ENCODE measurements around the gene AFF3. TPM values are rescaled to one million over a fixed set of nuclear protein-coding genes. Genes with fewer than 3 reads are reported as not detected.
"Not testable (repeated sequence)": the region's sequence is repeated elsewhere in the genome, so short reads cannot be mapped to it uniquely, and the experiment has no call there.

AFF3 gene
- total and polyA plus RNA-seq, 4 experiments from 2014 or later: 0.63 to 4.6 (median 3.6) TPM

DNA sequence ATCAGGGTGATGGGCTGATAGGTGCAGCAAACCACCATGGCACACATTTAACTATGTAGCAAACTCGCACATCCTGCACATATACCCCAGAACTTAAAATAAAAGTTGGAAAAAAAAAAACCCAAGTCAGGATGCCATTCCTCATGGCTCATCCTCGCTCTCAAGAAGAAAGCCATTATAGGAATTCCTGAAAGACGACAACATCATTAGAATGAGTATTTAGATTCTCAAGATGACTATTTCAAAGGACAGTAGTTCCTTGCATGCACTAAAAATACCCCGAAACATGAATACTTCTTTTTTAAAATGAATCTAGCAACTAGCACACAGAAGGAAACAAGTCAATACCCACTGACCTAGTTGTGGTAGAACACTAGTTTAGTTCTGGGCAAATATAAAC lies 366.8 kb downstream of the AFF3 start:
- no peak for DNase-seq
- Histone ChIP-seq H3K27me3 (ENCODE audit: insufficient read depth, low read length) (no peaks in the 10 kb centered on the region), H3K4me3 (ENCODE audit: low read length in 2 of 2) (no peak overlapping the region), H3K4me1 (ENCODE audit: insufficient read depth, low read length) (no peaks in the 10 kb centered on the region), H3K27ac (ENCODE audit: low read depth, low read length) (no peak overlapping the region), H3K36me3 (ENCODE audit: insufficient read depth, low read length) (no peaks in the 10 kb centered on the region), H3K9me3 (ENCODE audit: control insufficient read depth in 1 of 2, low read length in 2 of 2) (no peaks in the 10 kb centered on the region)
- Mint-ChIP-seq H3K27ac (no peak overlapping the region), H3K36me3 (no peaks in the 10 kb centered on the region), H3K4me1 (no peaks in the 10 kb centered on the region), H3K27me3 (peaks cover 2% of the 10 kb centered on the region in 2 donors), H3K4me3 (no peak overlapping the region), H3K9me3 (peaks cover 2 to 22% (median 14%) of the 10 kb centered on the region in 8 donors)
- intact Hi-C loops (cut with micrococcal nuclease): no loop called here
- POLR2A ChIA-PET (ENCODE audit: partially characterized antibody): no interaction called here
- CTCF ChIA-PET (ENCODE audit: partially characterized antibody): no interaction called here

DNA sequence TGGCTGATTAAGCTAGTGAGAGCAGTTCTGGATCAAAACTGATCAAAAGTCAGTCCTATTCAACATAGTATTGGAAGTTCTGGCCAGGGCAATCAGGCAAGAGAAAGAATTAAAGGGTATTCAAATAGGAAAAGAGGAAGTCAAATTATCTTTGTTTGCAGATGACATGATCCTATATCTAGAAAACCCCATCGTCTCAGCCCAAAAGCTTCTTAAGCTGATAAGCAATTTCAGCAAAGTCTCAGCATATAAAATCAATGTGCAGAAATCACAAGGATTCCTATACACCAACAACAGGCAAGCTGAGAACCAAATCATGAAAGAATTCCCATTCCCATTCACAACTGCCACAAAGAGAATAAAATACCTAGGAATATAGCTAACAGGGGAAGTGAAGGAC lies 368.7 kb downstream of the AFF3 start:
- H3K27ac ChIP-seq (ENCODE audit: low read depth, low read length); H3K9me3 ChIP-seq (ENCODE audit: control insufficient read depth in 1 of 2, low read length in 2 of 2); H3K36me3 ChIP-seq (ENCODE audit: insufficient read depth, low read length); intact Hi-C loops (cut with micrococcal nuclease); H3K36me3 Mint-ChIP-seq; H3K4me1 ChIP-seq (ENCODE audit: insufficient read depth, low read length); DNase-seq; H3K4me3 Mint-ChIP-seq; H3K4me3 ChIP-seq (ENCODE audit: low read length in 2 of 2); H3K27me3 ChIP-seq (ENCODE audit: insufficient read depth, low read length); H3K4me1 Mint-ChIP-seq; CTCF ChIA-PET (ENCODE audit: partially characterized antibody); POLR2A ChIA-PET (ENCODE audit: partially characterized antibody); H3K27me3 Mint-ChIP-seq: not testable (repeated sequence)
- peak overlapping the region in 1 of 7 donors; percentile 19 for H3K27ac Mint-ChIP-seq
- peaks cover 0 to 21% (median 13%) of the 10 kb centered on the region in 8 donors for H3K9me3 Mint-ChIP-seq

DNA sequence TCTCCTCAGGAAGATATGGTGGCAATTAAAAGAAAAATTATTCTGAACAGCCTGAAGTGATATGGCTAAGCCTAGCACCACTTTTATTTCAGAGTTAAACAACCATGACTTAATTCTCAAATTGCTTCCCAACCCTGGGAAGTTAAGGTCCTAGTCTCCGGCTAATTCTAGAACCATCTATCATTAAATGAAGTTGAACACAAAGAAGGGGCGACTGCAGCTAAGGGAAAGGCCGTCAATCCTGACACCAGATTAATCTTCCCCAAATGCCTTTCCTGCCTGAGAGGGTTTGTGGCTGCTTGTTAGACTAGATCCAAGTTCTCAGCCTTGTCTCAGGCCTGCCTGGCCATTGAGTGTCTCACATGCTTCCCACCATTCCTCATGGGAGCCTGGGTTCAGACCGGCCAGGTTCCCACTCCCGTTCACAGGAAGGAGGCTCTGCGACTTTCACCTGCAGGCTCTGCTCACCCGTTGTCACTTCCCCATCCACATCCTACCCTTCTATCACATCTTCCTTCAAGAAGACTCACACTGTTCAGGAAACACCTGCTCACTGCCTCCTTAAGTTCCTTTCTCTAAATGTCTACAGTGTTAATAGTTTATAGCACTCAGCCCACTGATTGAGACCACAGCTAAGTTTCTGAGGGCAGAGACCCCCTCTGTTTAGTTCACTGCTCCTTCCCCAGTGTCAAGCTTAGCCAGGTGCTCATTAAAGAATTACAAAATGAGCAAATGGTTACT lies 369.6 kb downstream of the AFF3 start:
- Histone ChIP-seq H3K9me3 (ENCODE audit: control insufficient read depth in 1 of 2, low read length in 2 of 2) (no peaks in the 10 kb centered on the region), H3K4me1 (ENCODE audit: insufficient read depth, low read length) (no peaks in the 10 kb centered on the region), H3K27ac (ENCODE audit: low read depth, low read length) (no peak overlapping the region), H3K27me3 (ENCODE audit: insufficient read depth, low read length) (no peaks in the 10 kb centered on the region), H3K36me3 (ENCODE audit: insufficient read depth, low read length) (no peaks in the 10 kb centered on the region), H3K4me3 (ENCODE audit: low read length in 2 of 2) (no peak overlapping the region)
- POLR2A ChIA-PET (ENCODE audit: partially characterized antibody): no interaction called here
- no peak for DNase-seq
- intact Hi-C loops (cut with micrococcal nuclease): no loop called here
- peaks cover 0 to 20% (median 9%) of the 10 kb centered on the region in 8 donors for H3K9me3 Mint-ChIP-seq
- H3K27ac Mint-ChIP-seq: no peak overlapping the region
- CTCF ChIA-PET (ENCODE audit: partially characterized antibody): no interaction called here
- no peaks in the 10 kb centered on the region for H3K36me3 Mint-ChIP-seq
- no peaks in the 10 kb centered on the region for H3K4me1 Mint-ChIP-seq
- H3K27me3 Mint-ChIP-seq: peaks cover 2% of the 10 kb centered on the region in 2 donors
- H3K4me3 Mint-ChIP-seq: no peak overlapping the region

GRCh38 chr2:99771681-99772333 lies 370.6 kb downstream of the AFF3 start:
- ChIA-PET POLR2A (ENCODE audit: partially characterized antibody) (no interaction called here), CTCF (ENCODE audit: partially characterized antibody) (no interaction called here)
- Histone ChIP-seq H3K36me3 (ENCODE audit: insufficient read depth, low read length) (no peaks in the 10 kb centered on the region), H3K4me3 (ENCODE audit: low read length in 2 of 2) (no peak overlapping the region), H3K9me3 (ENCODE audit: control insufficient read depth in 1 of 2, low read length in 2 of 2) (no peaks in the 10 kb centered on the region), H3K27ac (ENCODE audit: low read depth, low read length) (no peak overlapping the region), H3K4me1 (ENCODE audit: insufficient read depth, low read length) (no peaks in the 10 kb centered on the region), H3K27me3 (ENCODE audit: insufficient read depth, low read length) (no peaks in the 10 kb centered on the region)
- Mint-ChIP-seq H3K4me1 (no peaks in the 10 kb centered on the region), H3K36me3 (no peaks in the 10 kb centered on the region), H3K27ac (no peak overlapping the region), H3K27me3 (peaks cover 2% of the 10 kb centered on the region in 2 donors), H3K4me3 (no peak overlapping the region), H3K9me3 (peaks cover 0 to 18% (median 9%) of the 10 kb centered on the region in 8 donors)
- intact Hi-C loops (cut with micrococcal nuclease): no loop called here
- DNase-seq: no peak

GRCh38 chr2:99770876-99771275 lies 371.5 kb downstream of the AFF3 start:
- Mint-ChIP-seq H3K27me3 (peaks cover 2% of the 10 kb centered on the region in 2 donors), H3K4me3 (no peak overlapping the region), H3K27ac (no peak overlapping the region), H3K9me3 (peaks cover 0 to 18% (median 9%) of the 10 kb centered on the region in 8 donors), H3K4me1 (no peaks in the 10 kb centered on the region), H3K36me3 (no peaks in the 10 kb centered on the region)
- ChIA-PET POLR2A (ENCODE audit: partially characterized antibody) (no interaction called here), CTCF (ENCODE audit: partially characterized antibody) (interaction anchor here (1.0 kb wide), 1 partner anchor 244 kb away, joined by 3 read pairs; no protein-coding TSS in a partner anchor)
- H3K9me3 ChIP-seq (ENCODE audit: control insufficient read depth in 1 of 2, low read length in 2 of 2): no peaks in the 10 kb centered on the region
- intact Hi-C loops (cut with micrococcal nuclease): no loop called here
- H3K4me1 ChIP-seq (ENCODE audit: insufficient read depth, low read length): no peaks in the 10 kb centered on the region
- no peaks in the 10 kb centered on the region for H3K36me3 ChIP-seq (ENCODE audit: insufficient read depth, low read length)
- no peak for DNase-seq
- H3K4me3 ChIP-seq (ENCODE audit: low read length in 2 of 2): no peak overlapping the region
- no peak overlapping the region for H3K27ac ChIP-seq (ENCODE audit: low read depth, low read length)
- H3K27me3 ChIP-seq (ENCODE audit: insufficient read depth, low read length): no peaks in the 10 kb centered on the region

GRCh38 chr2:99765731-99766318 lies 376.6 kb downstream of the AFF3 start:
- no peaks in the 10 kb centered on the region for H3K36me3 Mint-ChIP-seq
- CTCF ChIA-PET (ENCODE audit: partially characterized antibody): no interaction called here
- intact Hi-C loops (cut with micrococcal nuclease): no loop called here

DNA sequence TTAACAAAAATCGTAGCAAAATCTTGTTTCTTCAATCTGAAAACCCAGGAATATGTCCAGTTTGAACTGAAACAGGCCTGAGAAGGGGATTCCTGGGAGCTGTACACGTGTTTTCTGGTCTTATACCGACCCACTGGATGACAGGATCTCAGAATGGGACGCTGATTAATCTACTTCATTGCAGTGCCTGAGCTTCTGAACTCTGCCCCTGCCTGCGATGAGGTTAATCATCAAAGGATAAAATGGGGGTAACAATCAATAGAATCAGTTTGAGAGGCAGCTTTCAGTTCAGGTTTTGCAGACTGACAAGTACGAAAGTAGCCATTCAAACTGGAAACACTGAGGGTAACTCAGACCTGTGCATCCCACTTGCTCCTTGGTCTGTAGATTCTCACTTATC lies 378.6 kb downstream of the AFF3 start:
- H3K4me1 ChIP-seq (ENCODE audit: insufficient read depth, low read length): no peaks in the 10 kb centered on the region
- ChIA-PET CTCF (ENCODE audit: partially characterized antibody) (no interaction called here), POLR2A (ENCODE audit: partially characterized antibody) (no interaction called here)
- DNase-seq: no peak
- H3K9me3 Mint-ChIP-seq: peaks cover 0 to 5% (median 2%) of the 10 kb centered on the region in 8 donors
- H3K36me3 ChIP-seq (ENCODE audit: insufficient read depth, low read length): no peaks in the 10 kb centered on the region
- no peaks in the 10 kb centered on the region for H3K4me1 Mint-ChIP-seq
- H3K4me3 Mint-ChIP-seq: no peak overlapping the region
- no peak overlapping the region for H3K27ac Mint-ChIP-seq
- H3K27ac ChIP-seq (ENCODE audit: low read depth, low read length): no peak overlapping the region
- H3K27me3 Mint-ChIP-seq: no peaks in the 10 kb centered on the region
- no peaks in the 10 kb centered on the region for H3K9me3 ChIP-seq (ENCODE audit: control insufficient read depth in 1 of 2, low read length in 2 of 2)
- no peaks in the 10 kb centered on the region for H3K36me3 Mint-ChIP-seq
- no peak overlapping the region for H3K4me3 ChIP-seq (ENCODE audit: low read length in 2 of 2)
- intact Hi-C loops (cut with micrococcal nuclease): no loop called here
- no peaks in the 10 kb centered on the region for H3K27me3 ChIP-seq (ENCODE audit: insufficient read depth, low read length)

More at GRCh38 chr2:99765731-99766318, 376.6 kb downstream of the AFF3 start:
- no peak overlapping the region for H3K27ac ChIP-seq (ENCODE audit: low read depth, low read length)
- H3K9me3 ChIP-seq (ENCODE audit: control insufficient read depth in 1 of 2, low read length in 2 of 2): no peaks in the 10 kb centered on the region
- H3K4me1 ChIP-seq (ENCODE audit: insufficient read depth, low read length): no peaks in the 10 kb centered on the region
- H3K36me3 ChIP-seq (ENCODE audit: insufficient read depth, low read length): no peaks in the 10 kb centered on the region
- H3K9me3 Mint-ChIP-seq: peaks cover 0 to 17% (median 7%) of the 10 kb centered on the region in 8 donors
- no peak overlapping the region for H3K4me3 Mint-ChIP-seq
- no peaks in the 10 kb centered on the region for H3K4me1 Mint-ChIP-seq
- peaks cover 0 to 2% of the 10 kb centered on the region in 2 donors for H3K27me3 Mint-ChIP-seq
- no peak for DNase-seq
- no peak overlapping the region for H3K27ac Mint-ChIP-seq
- H3K27me3 ChIP-seq (ENCODE audit: insufficient read depth, low read length): no peaks in the 10 kb centered on the region
- H3K4me3 ChIP-seq (ENCODE audit: low read length in 2 of 2): no peak overlapping the region
- POLR2A ChIA-PET (ENCODE audit: partially characterized antibody): no interaction called here

Data from CD4-positive, alpha-beta memory T cell (primary cell).